Measurements from ENCODE around the gene PARVA.

PARVA gene

GRCh38 chr11:12444601-12445000 lies 67.2 kb downstream of the PARVA start:
- Histone ChIP-seq H3K4me2 (ENCODE audit: low read length) (no peak overlapping the region), H3K4me1 (ENCODE audit: control insufficient read depth, low read length) (peaks cover 5% of the 10 kb centered on the region), H4K20me1 (ENCODE audit: control insufficient read depth, insufficient read depth, low read depth, low read length) (no peaks in the 10 kb centered on the region), H3K36me3 (ENCODE audit: control insufficient read depth, low read length) (no peaks in the 10 kb centered on the region), H3F3A (ENCODE audit: control insufficient read depth, insufficient read depth) (no peaks in the 10 kb centered on the region), H3K27ac (ENCODE audit: low read depth, low read length) (no peak overlapping the region), H3K27me3 (ENCODE audit: control insufficient read depth, low read length) (no peaks in the 10 kb centered on the region), H3K4me3 (ENCODE audit: low read length) (no peak overlapping the region), H3K9me2 (replicated peaks; ENCODE audit: control insufficient read depth, low read length) (no peaks in the 10 kb centered on the region), H3K79me2 (ENCODE audit: control insufficient read depth, low read length) (no peaks in the 10 kb centered on the region), H3K9me3 (ENCODE audit: control insufficient read depth, insufficient read depth, low read length) (peaks cover 9% of the 10 kb centered on the region; the same call in 1 of the 2 replicates)
- no peak for TF ChIP-seq EZH2phosphoT487 (IDR thresholded peaks at IDR 0.05; ENCODE audit: borderline replicate concordance, low read length)

DNA sequence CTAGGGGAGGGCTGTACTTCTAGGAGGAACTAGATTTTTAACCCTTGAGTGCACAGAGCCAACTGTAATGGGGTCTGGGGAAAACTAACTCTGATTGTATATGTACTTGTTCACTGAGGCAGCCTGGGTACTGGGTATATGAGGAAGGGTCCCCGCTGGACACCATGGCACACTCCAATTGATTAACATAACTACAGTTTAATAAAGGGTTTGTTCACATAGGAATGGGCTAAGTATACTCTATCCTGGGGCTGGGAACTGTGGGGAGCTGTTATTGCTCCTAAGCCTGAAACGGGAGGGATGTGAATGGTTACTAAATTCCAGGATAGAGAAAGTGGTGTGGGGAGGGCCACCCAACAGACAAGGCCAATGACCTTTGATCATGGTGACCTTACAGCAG lies 67.6 kb downstream of the PARVA start:
- Histone ChIP-seq H4K20me1 (ENCODE audit: control insufficient read depth, insufficient read depth, low read depth, low read length) (no peaks in the 10 kb centered on the region), H3K36me3 (ENCODE audit: control insufficient read depth, low read length) (no peaks in the 10 kb centered on the region), H3F3A (ENCODE audit: control insufficient read depth, insufficient read depth) (no peaks in the 10 kb centered on the region), H3K27me3 (ENCODE audit: control insufficient read depth, low read length) (no peaks in the 10 kb centered on the region), H3K9me2 (replicated peaks; ENCODE audit: control insufficient read depth, low read length) (no peaks in the 10 kb centered on the region), H3K79me2 (ENCODE audit: control insufficient read depth, low read length) (no peaks in the 10 kb centered on the region), H3K9me3 (ENCODE audit: control insufficient read depth, insufficient read depth, low read length) (peaks cover 5% of the 10 kb centered on the region; the same call in 1 of the 2 replicates), H3K4me2 (ENCODE audit: low read length) (no peak overlapping the region), H3K4me1 (ENCODE audit: control insufficient read depth, low read length) (peaks cover 1% of the 10 kb centered on the region), H3K27ac (ENCODE audit: low read depth, low read length) (no peak overlapping the region), H3K4me3 (ENCODE audit: low read length) (no peak overlapping the region)
- TF ChIP-seq, protein P1, sequence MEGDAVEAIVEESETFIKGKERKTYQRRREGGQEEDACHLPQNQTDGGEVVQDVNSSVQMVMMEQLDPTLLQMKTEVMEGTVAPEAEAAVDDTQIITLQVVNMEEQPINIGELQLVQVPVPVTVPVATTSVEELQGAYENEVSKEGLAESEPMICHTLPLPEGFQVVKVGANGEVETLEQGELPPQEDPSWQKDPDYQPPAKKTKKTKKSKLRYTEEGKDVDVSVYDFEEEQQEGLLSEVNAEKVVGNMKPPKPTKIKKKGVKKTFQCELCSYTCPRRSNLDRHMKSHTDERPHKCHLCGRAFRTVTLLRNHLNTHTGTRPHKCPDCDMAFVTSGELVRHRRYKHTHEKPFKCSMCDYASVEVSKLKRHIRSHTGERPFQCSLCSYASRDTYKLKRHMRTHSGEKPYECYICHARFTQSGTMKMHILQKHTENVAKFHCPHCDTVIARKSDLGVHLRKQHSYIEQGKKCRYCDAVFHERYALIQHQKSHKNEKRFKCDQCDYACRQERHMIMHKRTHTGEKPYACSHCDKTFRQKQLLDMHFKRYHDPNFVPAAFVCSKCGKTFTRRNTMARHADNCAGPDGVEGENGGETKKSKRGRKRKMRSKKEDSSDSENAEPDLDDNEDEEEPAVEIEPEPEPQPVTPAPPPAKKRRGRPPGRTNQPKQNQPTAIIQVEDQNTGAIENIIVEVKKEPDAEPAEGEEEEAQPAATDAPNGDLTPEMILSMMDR (IDR thresholded peaks at IDR 0.05; ENCODE audit: low read depth, low read length, poor library complexity, severe bottlenecking): no peak
- TF ChIP-seq EZH2phosphoT487 (IDR thresholded peaks at IDR 0.05; ENCODE audit: borderline replicate concordance, low read length): no peak

DNA sequence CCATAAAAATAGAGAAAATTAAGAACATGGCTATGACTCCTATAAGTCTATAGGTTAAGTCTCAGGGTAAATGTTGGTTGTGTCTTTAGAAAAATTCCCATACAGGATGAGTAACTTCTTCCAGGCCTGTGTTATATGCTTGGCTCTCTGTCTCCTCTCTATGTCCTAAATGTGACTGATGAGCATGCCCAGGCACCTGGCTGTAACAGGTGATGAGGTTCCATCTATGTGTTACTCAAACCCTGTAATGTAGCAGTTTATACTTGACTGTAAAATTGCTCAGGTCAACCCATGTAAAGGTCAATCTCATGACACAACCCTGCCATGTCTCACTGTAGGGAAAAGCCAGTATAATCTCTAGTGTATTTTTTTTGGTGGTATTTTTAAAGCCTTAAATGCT lies 69.5 kb downstream of the PARVA start:
- no peaks in the 10 kb centered on the region for H3K79me2 ChIP-seq (ENCODE audit: control insufficient read depth, low read length)
- no peak overlapping the region for H3K4me3 ChIP-seq (ENCODE audit: low read length)
- H3K9me3 ChIP-seq (ENCODE audit: control insufficient read depth, insufficient read depth, low read length): no peaks in the 10 kb centered on the region
- H3K4me2 ChIP-seq (ENCODE audit: low read length): no peak overlapping the region
- TF ChIP-seq, protein P1 (IDR thresholded peaks at IDR 0.05; ENCODE audit: low read depth, low read length, poor library complexity, severe bottlenecking): no peak
- no peak for TF ChIP-seq EZH2phosphoT487 (IDR thresholded peaks at IDR 0.05; ENCODE audit: borderline replicate concordance, low read length)
- H3K27me3 ChIP-seq (ENCODE audit: control insufficient read depth, low read length): no peaks in the 10 kb centered on the region
- H4K20me1 ChIP-seq (ENCODE audit: control insufficient read depth, insufficient read depth, low read depth, low read length): no peaks in the 10 kb centered on the region
- no peaks in the 10 kb centered on the region for H3K9me2 ChIP-seq (replicated peaks; ENCODE audit: control insufficient read depth, low read length)
- no peak overlapping the region for H3K27ac ChIP-seq (ENCODE audit: low read depth, low read length)
- no peaks in the 10 kb centered on the region for H3F3A ChIP-seq (ENCODE audit: control insufficient read depth, insufficient read depth)
- H3K36me3 ChIP-seq (ENCODE audit: control insufficient read depth, low read length): no peaks in the 10 kb centered on the region
- H3K4me1 ChIP-seq (ENCODE audit: control insufficient read depth, low read length): no peaks in the 10 kb centered on the region

DNA sequence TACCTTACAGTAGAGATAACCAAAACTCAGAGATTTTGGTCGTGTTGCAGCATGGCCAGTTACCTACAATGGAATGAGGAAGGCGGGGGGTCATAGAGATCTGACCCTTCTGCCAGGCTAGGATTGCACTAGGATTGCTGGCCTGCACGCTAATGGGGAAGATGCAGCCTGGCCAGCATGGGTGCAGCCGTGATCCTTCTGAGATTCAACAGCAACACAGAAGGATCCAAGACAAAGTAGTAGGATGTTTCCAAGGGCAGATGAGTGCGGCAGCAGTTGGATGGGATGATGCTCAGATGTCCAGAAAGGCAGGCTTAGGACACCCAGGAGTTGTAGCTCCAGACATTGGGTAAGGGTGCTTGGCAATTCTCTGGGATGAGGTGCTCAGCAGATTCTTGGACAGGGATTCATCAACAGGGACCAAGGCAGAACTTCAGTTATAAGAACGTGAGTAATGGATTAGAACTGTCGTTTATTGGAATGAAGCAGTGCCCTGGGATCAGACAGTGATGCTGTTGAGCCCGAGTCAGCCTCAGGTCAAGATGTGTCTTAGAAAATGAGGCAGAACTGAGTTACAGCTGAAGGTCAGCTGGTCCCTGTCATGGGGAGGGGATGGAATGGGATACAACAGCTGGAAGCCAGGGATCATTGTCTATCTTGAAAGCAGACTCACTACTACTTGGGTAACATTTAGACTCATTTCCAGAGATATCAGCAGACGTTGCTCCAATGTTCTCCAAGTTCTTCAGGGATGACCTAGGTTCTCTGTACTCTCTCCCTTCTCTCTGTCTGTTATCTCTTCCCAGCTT lies 71.0 kb downstream of the PARVA start:
- TF ChIP-seq, protein P1 (IDR thresholded peaks at IDR 0.05; ENCODE audit: low read depth, low read length, poor library complexity, severe bottlenecking): no peak
- no peak for TF ChIP-seq EZH2phosphoT487 (IDR thresholded peaks at IDR 0.05; ENCODE audit: borderline replicate concordance, low read length)
- no peaks in the 10 kb centered on the region for H3K9me2 ChIP-seq (replicated peaks; ENCODE audit: control insufficient read depth, low read length)
- H3K9me3 ChIP-seq (ENCODE audit: control insufficient read depth, insufficient read depth, low read length): no peaks in the 10 kb centered on the region
- no peaks in the 10 kb centered on the region for H3F3A ChIP-seq (ENCODE audit: control insufficient read depth, insufficient read depth)
- H3K36me3 ChIP-seq (ENCODE audit: control insufficient read depth, low read length): no peaks in the 10 kb centered on the region
- H3K4me1 ChIP-seq (ENCODE audit: control insufficient read depth, low read length): no peaks in the 10 kb centered on the region
- no peak overlapping the region for H3K4me3 ChIP-seq (ENCODE audit: low read length)
- no peaks in the 10 kb centered on the region for H4K20me1 ChIP-seq (ENCODE audit: control insufficient read depth, insufficient read depth, low read depth, low read length)
- H3K27ac ChIP-seq (ENCODE audit: low read depth, low read length): no peak overlapping the region
- H3K27me3 ChIP-seq (ENCODE audit: control insufficient read depth, low read length): no peaks in the 10 kb centered on the region
- no peaks in the 10 kb centered on the region for H3K79me2 ChIP-seq (ENCODE audit: control insufficient read depth, low read length)
- no peak overlapping the region for H3K4me2 ChIP-seq (ENCODE audit: low read length)
